Activated CD8-positive, alpha-beta memory T cell treated with anti-CD3 and anti-CD28 coated beads for 4 hours (primary cell): ENCODE measurements around the gene NCOR1.
"Not testable (repeated sequence)": the region's sequence is repeated elsewhere in the genome, so short reads cannot be mapped to it uniquely, and the experiment has no call there.

Experiments
- DNase-seq, 2 donors: peaks; one replicate each; pipeline ENCODE4 v3.0.0-alpha.2; 2020; ENCODE audit warnings: low read depth in 2 of 2

NCOR1 gene

GRCh38 chr17:16215273-16215964 is at the start of gene NCOR1:
Gene NCOR1 (minus strand): TSS chr17:16215534. CDS start chr17:16194569, 20,965 bp downstream.
- DNase-seq: peak; percentile 73 to 81

- no peak for DNase-seq
These were observed 46.9 kb upstream of the NCOR1 start for GRCh38 chr17:16262201-16262600.

GRCh38 chr17:16261049-16261448 is 45.7 kb upstream of the NCOR1 start:
- DNase-seq: no peak

- no peak for DNase-seq
These were observed 44.6 kb upstream of the NCOR1 start for GRCh38 chr17:16259926-16260325.

- DNase-seq: no peak
These were observed 43.6 kb upstream of the NCOR1 start for GRCh38 chr17:16258901-16259300.

GRCh38 chr17:16255481-16255921 is 40.2 kb upstream of the NCOR1 start:
- no peak for DNase-seq

GRCh38 chr17:16254773-16255400 is 39.6 kb upstream of the NCOR1 start:
- DNase-seq: no peak

- no peak for DNase-seq
These were observed 36.2 kb upstream of the NCOR1 start for GRCh38 chr17:16251556-16251955.

- DNase-seq: no peak
These were observed 35.7 kb upstream of the NCOR1 start for GRCh38 chr17:16251043-16251442.

- no peak for DNase-seq
These were observed 35.3 kb upstream of the NCOR1 start for GRCh38 chr17:16250635-16251034.

- DNase-seq: no peak
These were observed 32.3 kb upstream of the NCOR1 start for GRCh38 chr17:16247586-16247984.

GRCh38 chr17:16243801-16244567 is 28.6 kb upstream of the NCOR1 start:
- no peak for DNase-seq

GRCh38 chr17:16243385-16243784 is 28.1 kb upstream of the NCOR1 start:
- no peak for DNase-seq

- no peak for DNase-seq
These were observed 26.6 kb upstream of the NCOR1 start for GRCh38 chr17:16241906-16242399.

- DNase-seq: no peak
These were observed 24.6 kb upstream of the NCOR1 start for GRCh38 chr17:16239931-16240330.

- DNase-seq: no peak
These were observed 17.1 kb upstream of the NCOR1 start for GRCh38 chr17:16232391-16232790.

GRCh38 chr17:16229912-16230561 is 14.7 kb upstream of the NCOR1 start:
- not testable (repeated sequence) for DNase-seq

GRCh38 chr17:16222406-16222805 is 7.1 kb upstream of the NCOR1 start:
- DNase-seq: no peak

GRCh38 chr17:16217002-16217635 is 1.8 kb upstream of the NCOR1 start, which contains the start of gene PIGL:
Gene PIGL (plus strand): TSS chr17:16217210. CDS start chr17:16217227, 17 bp downstream.
- DNase-seq: peak; percentile 76 to 85

- DNase-seq: not testable (repeated sequence)
These were observed 1.1 kb upstream of the NCOR1 start for GRCh38 chr17:16216341-16217001.

GRCh38 chr17:16215965-16216316 is 607 bp upstream of the NCOR1 start:
- no peak for DNase-seq
